ENCODE measurements around the gene ZDHHC12.

ZDHHC12 gene

GRCh38 chr9:128768606-128769005, 44.7 kb upstream of the ZDHHC12 start:
- DNase-seq (ENCODE audit: low read depth) = no peak
- no peak overlapping the region for H3K4me3 ChIP-seq (ENCODE audit: control insufficient read depth, low read depth, low read length)
- TF ChIP-seq CTCF (conservative IDR thresholded peaks at IDR 0.05; ENCODE audit: control insufficient read depth, insufficient read depth, low read depth, low read length) = no peak

GRCh38 chr9:128765499-128765898, 41.6 kb upstream of the ZDHHC12 start:
- TF ChIP-seq CTCF (conservative IDR thresholded peaks at IDR 0.05; ENCODE audit: control insufficient read depth, insufficient read depth, low read depth, low read length) = no peak
- no peak overlapping the region for H3K4me3 ChIP-seq (ENCODE audit: control insufficient read depth, low read depth, low read length)
- DNase-seq (ENCODE audit: low read depth) = no peak

- no peak for TF ChIP-seq CTCF (conservative IDR thresholded peaks at IDR 0.05; ENCODE audit: control insufficient read depth, insufficient read depth, low read depth, low read length)
- no peak for DNase-seq (ENCODE audit: low read depth)
- no peak overlapping the region for H3K4me3 ChIP-seq (ENCODE audit: control insufficient read depth, low read depth, low read length)
Measured at GRCh38 chr9:128764361-128764760, 40.4 kb upstream of the ZDHHC12 start.

- no peak for TF ChIP-seq CTCF (conservative IDR thresholded peaks at IDR 0.05; ENCODE audit: control insufficient read depth, insufficient read depth, low read depth, low read length)
Measured at GRCh38 chr9:128762671-128763449, 38.9 kb upstream of the ZDHHC12 start.

GRCh38 chr9:128757602-128758001, 33.7 kb upstream of the ZDHHC12 start:
- no peak overlapping the region for H3K4me3 ChIP-seq (ENCODE audit: control insufficient read depth, low read depth, low read length)
- TF ChIP-seq CTCF (conservative IDR thresholded peaks at IDR 0.05; ENCODE audit: control insufficient read depth, insufficient read depth, low read depth, low read length) = no peak
- DNase-seq (ENCODE audit: low read depth) = no peak

More at GRCh38 chr9:128762671-128763449, 38.9 kb upstream of the ZDHHC12 start:
- peak; percentile 8 for DNase-seq (ENCODE audit: low read depth)
- H3K4me3 ChIP-seq (ENCODE audit: control insufficient read depth, low read depth, low read length) = no peak overlapping the region

- TF ChIP-seq CTCF (conservative IDR thresholded peaks at IDR 0.05; ENCODE audit: control insufficient read depth, insufficient read depth, low read depth, low read length) = no peak
- no peak for DNase-seq (ENCODE audit: low read depth)
- H3K4me3 ChIP-seq (ENCODE audit: control insufficient read depth, low read depth, low read length) = no peak overlapping the region
Measured at GRCh38 chr9:128753627-128754026, 29.7 kb upstream of the ZDHHC12 start.

Data from fibroblast of mammary gland (primary cell).